ENCODE data around the gene TIRAP. TPM values are rescaled to one million over a fixed set of nuclear protein-coding genes. Genes with fewer than 3 reads are reported as not detected.
A peak's percentile ranks its signal among the peaks of the same experiment; 100 is the strongest.
"Not testable (repeated sequence)": the region's sequence is repeated elsewhere in the genome, so short reads cannot be mapped to it uniquely, and the experiment has no call there.

The TIRAP gene
- 10 to 100 TPM in 1 of 2 donors, 1 to 10 TPM in 1; 7.7 to 12.5 TPM for total RNA-seq
- long read RNA-seq, donor 1, partial matches to known transcripts, result 1 of 3 reads
- long read RNA-seq, donor 1, other reads (novel, unspliced or antisense), result 2 of 3 reads
- long read RNA-seq, donor 2, partial matches to known transcripts, result 3 of 5 reads
- long read RNA-seq, donor 2, other reads (novel, unspliced or antisense), result 2 of 5 reads

GRCh38 chr11:126282736-126283591 is at the start of gene TIRAP:
Gene TIRAP (plus strand): TSS chr11:126283093. CDS start chr11:126290895, 7,802 bp downstream.
- intact Hi-C loops (cut with DNase I), result no loop called here
- DNase-seq (ENCODE audit: low spot score), result peak; percentile 91

GRCh38 chr11:126233391-126233790 is 49.5 kb upstream of the TIRAP start:
- DNase-seq (ENCODE audit: low spot score), result no peak

GRCh38 chr11:126246636-126247035 is 36.3 kb upstream of the TIRAP start:
- intact Hi-C loops (cut with DNase I), result no loop called here
- DNase-seq (ENCODE audit: low spot score), result no peak

More at GRCh38 chr11:126233391-126233790, 49.5 kb upstream of the TIRAP start:
- intact Hi-C loops (cut with DNase I), result no loop called here

- DNase-seq (ENCODE audit: low spot score), result no peak
Observed at GRCh38 chr11:126253265-126253664, 29.6 kb upstream of the TIRAP start.

GRCh38 chr11:126254819-126255218 is 28.1 kb upstream of the TIRAP start:
- DNase-seq (ENCODE audit: low spot score), result no peak
- intact Hi-C loops (cut with DNase I), result no loop called here

More at GRCh38 chr11:126253265-126253664, 29.6 kb upstream of the TIRAP start:
- intact Hi-C loops (cut with DNase I), result no loop called here

GRCh38 chr11:126255507-126255906 is 27.4 kb upstream of the TIRAP start:
- intact Hi-C loops (cut with DNase I); DNase-seq (ENCODE audit: low spot score): not testable (repeated sequence)

GRCh38 chr11:126256216-126256615 is 26.7 kb upstream of the TIRAP start:
- no peak for DNase-seq (ENCODE audit: low spot score)
- intact Hi-C loops (cut with DNase I), result no loop called here

- DNase-seq (ENCODE audit: low spot score), result no peak
- intact Hi-C loops (cut with DNase I), result no loop called here
Observed at GRCh38 chr11:126257144-126257543, 25.7 kb upstream of the TIRAP start.

- intact Hi-C loops (cut with DNase I), result no loop called here
- DNase-seq (ENCODE audit: low spot score), result no peak
Observed at GRCh38 chr11:126257764-126258163, 25.1 kb upstream of the TIRAP start.

- intact Hi-C loops (cut with DNase I), result loop anchor here in 1 of 2 donors (10.0 kb wide), 1 partner anchor 1377 kb away; no protein-coding TSS in a partner anchor
- no peak for DNase-seq (ENCODE audit: low spot score)
Observed at GRCh38 chr11:126262216-126262615, 20.7 kb upstream of the TIRAP start.

GRCh38 chr11:126263489-126263888 is 19.4 kb upstream of the TIRAP start:
- no peak for DNase-seq (ENCODE audit: low spot score)
- intact Hi-C loops (cut with DNase I), result loop anchor here in 1 of 2 donors (10.0 kb wide), 1 partner anchor 1379 kb away; no protein-coding TSS in a partner anchor

GRCh38 chr11:126265811-126266210 is 17.1 kb upstream of the TIRAP start:
- intact Hi-C loops (cut with DNase I), result loop anchor here in 1 of 2 donors (10.0 kb wide), 1 partner anchor 1381 kb away; no protein-coding TSS in a partner anchor
- DNase-seq (ENCODE audit: low spot score), result no peak

- intact Hi-C loops (cut with DNase I), result loop anchor here in 1 of 2 donors (10.0 kb wide), 1 partner anchor 1383 kb away; no protein-coding TSS in a partner anchor
- DNase-seq (ENCODE audit: low spot score), result no peak
Observed at GRCh38 chr11:126267650-126268049, 15.2 kb upstream of the TIRAP start.

- intact Hi-C loops (cut with DNase I), result loop anchor here in 1 of 2 donors (10.0 kb wide), 1 partner anchor 1384 kb away; no protein-coding TSS in a partner anchor
- DNase-seq (ENCODE audit: low spot score), result no peak
Observed at GRCh38 chr11:126268361-126268707, 14.6 kb upstream of the TIRAP start.

GRCh38 chr11:126268708-126269579 is 13.9 kb upstream of the TIRAP start, which contains the start of the genes FOXRED1 and SRPRA:
Gene FOXRED1 (plus strand): TSS chr11:126269154. CDS start chr11:126269207, 53 bp downstream.
Gene SRPRA (minus strand): TSS chr11:126268895. CDS start chr11:126268804, 91 bp downstream.
- peak; percentile 100 for DNase-seq (ENCODE audit: low spot score)
- intact Hi-C loops (cut with DNase I), result loop anchor here in 1 of 2 donors (10.0 kb wide), 1 partner anchor 1384 kb away; no protein-coding TSS in a partner anchor

GRCh38 chr11:126277322-126277721 is 5.6 kb upstream of the TIRAP start:
- DNase-seq (ENCODE audit: low spot score), result no peak
- intact Hi-C loops (cut with DNase I), result no loop called here

- no peak for DNase-seq (ENCODE audit: low spot score)
- intact Hi-C loops (cut with DNase I), result no loop called here
Observed at GRCh38 chr11:126277780-126278179, 5.1 kb upstream of the TIRAP start.

GRCh38 chr11:126279191-126279590 is 3.7 kb upstream of the TIRAP start:
- intact Hi-C loops (cut with DNase I), result no loop called here
- no peak for DNase-seq (ENCODE audit: low spot score)

GRCh38 chr11:126280595-126280994 is 2.3 kb upstream of the TIRAP start:
- DNase-seq (ENCODE audit: low spot score), result no peak
- intact Hi-C loops (cut with DNase I), result no loop called here

All from posterior vena cava (tissue), 2 donors.